ENCODE results near the gene ARPC4.

ARPC4 gene

GRCh38 chr3:9833078-9833477, 40.2 kb downstream of the ARPC4 start:
- TF ChIP-seq CTCF (IDR thresholded peaks at IDR 0.05; ENCODE audit: low read depth, low read length): no peak
- H3K4me3 ChIP-seq (ENCODE audit: low read depth, low read length): no peak overlapping the region
- DNase-seq (ENCODE audit: low read depth, low spot score): no peak
- in situ Hi-C loops (cut with HindIII; ENCODE audit: low sequenced_read_pairs): no loop called here

DNA sequence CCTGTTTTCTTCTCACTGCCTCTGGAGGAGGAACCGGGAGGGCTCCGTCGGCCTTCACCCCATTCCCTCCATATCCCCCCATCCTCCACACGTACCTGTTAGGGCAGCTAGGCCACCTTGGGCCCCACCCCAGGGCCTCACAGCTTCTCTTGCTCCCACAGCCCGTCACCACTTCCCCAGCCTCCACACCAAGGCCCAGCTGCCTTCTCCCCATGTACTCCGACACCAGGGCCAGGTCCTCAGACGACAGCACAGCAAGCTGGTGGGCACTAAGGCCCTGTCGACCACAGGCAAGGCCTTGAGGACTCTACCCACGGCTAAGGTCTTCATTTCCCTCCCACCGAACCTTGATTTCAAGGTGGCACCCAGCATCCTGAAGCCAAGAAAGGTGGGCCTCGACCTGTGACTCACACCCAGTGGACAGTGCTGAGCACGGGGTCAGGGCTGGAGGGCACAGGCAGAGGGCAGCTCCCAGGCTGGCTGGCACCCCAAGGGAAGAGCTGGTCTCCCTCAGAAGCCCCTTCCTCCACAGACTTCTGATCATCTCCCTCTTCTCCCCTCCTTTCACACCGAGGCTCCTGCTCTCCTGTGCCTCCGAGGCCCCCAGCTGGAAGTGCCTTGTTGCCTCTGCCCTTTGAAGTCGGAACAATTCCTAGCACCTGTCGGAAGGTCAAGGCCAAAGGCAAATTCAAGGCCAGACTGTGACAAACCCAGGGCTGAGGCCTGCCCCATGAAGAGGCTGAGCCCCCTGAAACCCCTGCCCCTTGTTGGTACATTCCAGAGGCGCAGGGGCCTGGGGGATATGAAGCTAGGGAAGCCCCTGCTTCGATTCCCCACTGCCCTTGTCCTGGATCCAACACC, 41.9 kb downstream of the ARPC4 start:
- no peak for TF ChIP-seq CTCF (IDR thresholded peaks at IDR 0.05; ENCODE audit: low read depth, low read length)
- no peak for DNase-seq (ENCODE audit: low read depth, low spot score)
- no peak overlapping the region for H3K4me3 ChIP-seq (ENCODE audit: low read depth, low read length)
- in situ Hi-C loops (cut with HindIII; ENCODE audit: low sequenced_read_pairs): no loop called here

DNA sequence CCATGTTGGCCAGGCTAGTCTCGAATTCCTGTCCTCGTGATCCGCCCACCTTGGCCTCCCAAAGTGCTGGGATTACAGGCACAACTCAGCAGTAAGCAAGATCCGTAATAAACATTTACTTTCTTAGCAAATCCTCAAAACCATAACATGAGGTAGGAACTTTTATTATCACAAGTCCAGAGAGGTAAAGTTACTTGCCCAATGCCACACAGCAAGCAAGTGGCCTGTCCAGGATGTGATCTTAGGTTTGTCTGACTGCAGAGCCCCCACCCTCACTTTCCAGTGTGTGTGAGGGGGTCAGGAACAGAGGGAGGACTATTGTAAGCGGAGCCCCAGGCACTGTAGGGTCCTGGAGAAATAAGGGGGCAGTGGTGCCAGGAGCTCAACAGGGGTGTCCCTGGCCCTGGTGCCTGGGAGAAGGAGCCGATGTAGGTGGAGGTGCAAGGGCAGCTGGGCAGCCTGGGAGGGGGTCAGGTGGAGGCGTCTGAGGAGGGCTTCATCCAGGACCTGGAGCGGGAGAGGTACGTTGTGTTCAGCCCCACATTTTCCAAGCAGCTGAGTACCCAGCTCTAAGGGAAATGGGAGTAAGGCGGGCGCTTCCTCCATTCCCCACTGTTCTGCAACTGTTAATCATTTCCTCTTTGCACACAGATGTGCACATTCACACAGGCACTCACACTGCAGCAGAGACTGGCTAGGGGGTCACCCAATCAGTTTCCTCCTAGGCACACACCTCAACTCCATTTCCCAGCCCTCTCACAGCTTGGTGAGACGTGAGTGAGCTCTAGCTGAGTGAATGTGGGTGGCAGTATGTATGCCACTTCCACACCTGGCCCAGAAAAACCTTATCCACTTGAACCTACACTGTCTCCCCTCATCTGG, 45.1 kb downstream of the ARPC4 start:
- in situ Hi-C loops (cut with HindIII; ENCODE audit: low sequenced_read_pairs): no loop called here
- no peak overlapping the region for H3K4me3 ChIP-seq (ENCODE audit: low read depth, low read length)
- DNase-seq (ENCODE audit: low read depth, low spot score): no peak
- no peak for TF ChIP-seq CTCF (IDR thresholded peaks at IDR 0.05; ENCODE audit: low read depth, low read length)

GRCh38 chr3:9838856-9839255, 46.0 kb downstream of the ARPC4 start:
- no peak for DNase-seq (ENCODE audit: low read depth, low spot score)
- H3K4me3 ChIP-seq (ENCODE audit: low read depth, low read length): no peak overlapping the region
- no peak for TF ChIP-seq CTCF (IDR thresholded peaks at IDR 0.05; ENCODE audit: low read depth, low read length)
- in situ Hi-C loops (cut with HindIII; ENCODE audit: low sequenced_read_pairs): no loop called here

- no peak for TF ChIP-seq CTCF (IDR thresholded peaks at IDR 0.05; ENCODE audit: low read depth, low read length)
- no peak overlapping the region for H3K4me3 ChIP-seq (ENCODE audit: low read depth, low read length)
- in situ Hi-C loops (cut with HindIII; ENCODE audit: low sequenced_read_pairs): no loop called here
- DNase-seq (ENCODE audit: low read depth, low spot score): no peak
These were observed 48.1 kb downstream of the ARPC4 start for GRCh38 chr3:9841015-9841414.

- H3K4me3 ChIP-seq (ENCODE audit: low read depth, low read length): peak within 1 kb of the TSS; percentile 89
- no peak for TF ChIP-seq CTCF (IDR thresholded peaks at IDR 0.05; ENCODE audit: low read depth, low read length)
- in situ Hi-C loops (cut with HindIII; ENCODE audit: low sequenced_read_pairs): no loop called here
- DNase-seq (ENCODE audit: low read depth, low spot score): peak; percentile 95
These were observed 51.0 kb downstream of the ARPC4 start, which contains the start of gene RPUSD3 for GRCh38 chr3:9843715-9844438. Gene RPUSD3 (minus strand): TSS chr3:9844008. CDS start chr3:9843990, 18 bp downstream.
